ENCODE results near the gene NPAS3.

Gene NPAS3

GRCh38 chr14:33758547-33758946 is 819.9 kb downstream of the NPAS3 start:
- Histone ChIP-seq H3K36me3 (ENCODE audit: insufficient read depth, low read length) (no peaks in the 10 kb centered on the region), H3K9me3 (ENCODE audit: insufficient read depth, low read depth, low read length) (no peaks in the 10 kb centered on the region), H3K4me3 (ENCODE audit: low read length, poor library complexity, severe bottlenecking) (no peak overlapping the region), H3K27me3 (ENCODE audit: insufficient read depth, low read length, poor library complexity, severe bottlenecking) (peaks cover 5% of the 10 kb centered on the region), H3K9me2 (replicated peaks; ENCODE audit: low read depth, low read length) (no peaks in the 10 kb centered on the region), H3K4me2 (ENCODE audit: low read depth, low read length, poor library complexity, severe bottlenecking) (no peak overlapping the region), H3K9ac (ENCODE audit: low read depth, low read length, poor library complexity, severe bottlenecking) (no peak overlapping the region), H3F3A (ENCODE audit: low read depth) (no peaks in the 10 kb centered on the region), H4K20me1 (ENCODE audit: insufficient read depth, low read length, poor library complexity, severe bottlenecking) (no peaks in the 10 kb centered on the region), H3K4me1 (ENCODE audit: insufficient read depth, low read length, poor library complexity, severe bottlenecking) (no peaks in the 10 kb centered on the region), H2AFZ (ENCODE audit: low read length) (no peak overlapping the region), H3K79me2 (ENCODE audit: insufficient read depth, low read length) (no peaks in the 10 kb centered on the region)
- TF ChIP-seq EZH2phosphoT487 (IDR thresholded peaks at IDR 0.05; ENCODE audit: borderline replicate concordance) (no peak), CTCF (conservative IDR thresholded peaks at IDR 0.05; ENCODE audit: low read length) (no peak)

DNA sequence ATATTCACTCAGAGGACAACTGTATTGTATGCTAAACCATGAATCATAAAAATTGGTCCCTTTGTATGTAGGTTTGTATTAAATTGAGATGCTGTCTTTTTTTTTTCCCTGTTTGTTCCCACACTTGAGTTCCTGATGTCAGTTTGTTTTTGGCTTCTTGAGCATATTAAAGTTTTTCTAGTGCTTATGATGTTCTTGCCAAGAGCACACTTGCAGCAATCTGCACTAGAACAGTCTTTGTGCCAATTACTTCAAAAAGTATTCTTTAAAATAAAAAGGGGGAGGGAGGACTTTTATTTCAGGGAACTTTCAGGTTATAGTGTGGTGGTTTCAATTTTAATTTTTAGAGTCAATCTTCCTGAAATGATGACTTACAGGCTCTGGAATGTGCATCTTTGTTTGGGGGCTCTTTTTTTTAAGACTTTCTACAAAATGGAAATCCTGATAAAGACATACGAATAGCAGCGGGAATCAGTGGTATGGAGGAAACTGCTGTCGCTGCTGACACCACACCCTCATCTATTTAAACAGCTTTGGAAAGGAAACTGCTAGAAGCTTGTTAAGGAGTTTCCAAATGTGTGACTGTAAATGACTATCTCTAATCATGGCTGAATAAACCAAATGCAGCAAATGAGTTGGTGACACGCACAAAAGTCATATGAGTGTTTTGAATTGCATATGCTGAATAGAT is 823.6 kb downstream of the NPAS3 start:
- H3K9ac ChIP-seq (ENCODE audit: low read depth, low read length, poor library complexity, severe bottlenecking) = no peak overlapping the region
- H2AFZ ChIP-seq (ENCODE audit: low read length) = no peak overlapping the region
- H3K27me3 ChIP-seq (ENCODE audit: insufficient read depth, low read length, poor library complexity, severe bottlenecking) = peaks cover 5% of the 10 kb centered on the region
- H3K9me3 ChIP-seq (ENCODE audit: insufficient read depth, low read depth, low read length) = no peaks in the 10 kb centered on the region
- peaks cover 5% of the 10 kb centered on the region for H3K4me1 ChIP-seq (ENCODE audit: insufficient read depth, low read length, poor library complexity, severe bottlenecking)
- H3K9me2 ChIP-seq (replicated peaks; ENCODE audit: low read depth, low read length) = no peaks in the 10 kb centered on the region
- H4K20me1 ChIP-seq (ENCODE audit: insufficient read depth, low read length, poor library complexity, severe bottlenecking) = no peaks in the 10 kb centered on the region
- H3K4me2 ChIP-seq (ENCODE audit: low read depth, low read length, poor library complexity, severe bottlenecking) = no peak overlapping the region
- no peaks in the 10 kb centered on the region for H3F3A ChIP-seq (ENCODE audit: low read depth)
- TF ChIP-seq CTCF (conservative IDR thresholded peaks at IDR 0.05; ENCODE audit: low read length) = no peak
- no peak for TF ChIP-seq EZH2phosphoT487 (IDR thresholded peaks at IDR 0.05; ENCODE audit: borderline replicate concordance)
- H3K36me3 ChIP-seq (ENCODE audit: insufficient read depth, low read length) = no peaks in the 10 kb centered on the region
- no peak overlapping the region for H3K4me3 ChIP-seq (ENCODE audit: low read length, poor library complexity, severe bottlenecking)
- H3K79me2 ChIP-seq (ENCODE audit: insufficient read depth, low read length) = no peaks in the 10 kb centered on the region

DNA sequence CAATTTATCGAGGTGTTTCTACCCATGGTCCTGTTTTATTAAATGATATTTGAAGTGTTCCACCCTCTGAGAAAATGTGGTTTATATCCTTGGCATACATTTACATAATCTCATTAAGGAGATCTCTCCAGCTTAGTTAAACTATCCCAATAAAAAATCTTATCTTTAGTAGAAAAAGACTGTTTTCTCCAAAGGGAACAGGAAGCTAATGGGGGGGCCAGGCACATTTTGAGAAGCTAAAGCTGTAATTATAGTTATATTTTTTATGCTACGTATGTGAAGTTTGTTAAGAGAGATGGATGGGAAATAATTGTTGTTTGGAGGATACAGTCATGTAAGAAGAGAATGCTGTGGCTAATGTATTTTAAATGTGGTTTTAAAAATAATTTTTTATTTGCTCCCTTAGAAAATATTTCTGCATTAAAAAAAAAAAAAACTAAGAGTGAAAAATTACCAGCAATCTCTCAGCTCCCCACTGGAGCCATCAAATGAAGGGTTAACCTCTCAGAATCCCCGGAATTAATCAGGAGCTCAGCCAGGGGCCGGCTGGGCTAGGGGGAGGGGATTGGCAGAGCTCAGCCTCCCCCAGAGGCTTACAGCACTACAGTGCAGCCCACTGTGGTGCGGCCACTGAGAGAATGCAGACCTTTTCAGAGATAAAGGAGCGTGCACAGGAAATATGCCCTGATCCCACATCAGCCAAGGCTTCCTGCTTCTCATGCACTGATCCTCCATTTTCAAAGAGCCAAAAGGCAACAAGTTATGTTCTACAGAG is 826.4 kb downstream of the NPAS3 start:
- peak overlapping the region; percentile 58 for H3K4me2 ChIP-seq (ENCODE audit: low read depth, low read length, poor library complexity, severe bottlenecking)
- no peak overlapping the region for H3K9ac ChIP-seq (ENCODE audit: low read depth, low read length, poor library complexity, severe bottlenecking)
- no peaks in the 10 kb centered on the region for H3K79me2 ChIP-seq (ENCODE audit: insufficient read depth, low read length)
- no peaks in the 10 kb centered on the region for H3F3A ChIP-seq (ENCODE audit: low read depth)
- H3K36me3 ChIP-seq (ENCODE audit: insufficient read depth, low read length) = no peaks in the 10 kb centered on the region
- TF ChIP-seq CTCF (conservative IDR thresholded peaks at IDR 0.05; ENCODE audit: low read length) = no peak
- no peak for TF ChIP-seq EZH2phosphoT487 (IDR thresholded peaks at IDR 0.05; ENCODE audit: borderline replicate concordance)
- H3K4me3 ChIP-seq (ENCODE audit: low read length, poor library complexity, severe bottlenecking) = no peak overlapping the region
- H3K27me3 ChIP-seq (ENCODE audit: insufficient read depth, low read length, poor library complexity, severe bottlenecking) = peaks cover 5% of the 10 kb centered on the region
- peaks cover 5% of the 10 kb centered on the region for H3K4me1 ChIP-seq (ENCODE audit: insufficient read depth, low read length, poor library complexity, severe bottlenecking)
- H3K9me3 ChIP-seq (ENCODE audit: insufficient read depth, low read depth, low read length) = no peaks in the 10 kb centered on the region
- peak overlapping the region; percentile 69 for H2AFZ ChIP-seq (ENCODE audit: low read length)
- H4K20me1 ChIP-seq (ENCODE audit: insufficient read depth, low read length, poor library complexity, severe bottlenecking) = no peaks in the 10 kb centered on the region
- H3K9me2 ChIP-seq (replicated peaks; ENCODE audit: low read depth, low read length) = no peaks in the 10 kb centered on the region

All from Loucy (cell line).